GM12891 (cell line): Measurements from ENCODE around the gene MYD88.

Experiments
- DNase-seq: peaks from one replicate; pipeline ENCODE4 v3.0.0; 2011; ENCODE audit warnings: low spot score; ENCODE audit not compliant: insufficient read length
- FAIRE-seq: peaks from 2 replicates; lab custom pipeline; 2011; peaks lifted over from hg19 to GRCh38; lab: Jason Lieb, UNC
- PAX5 ChIP-seq: IDR thresholded peaks from 2 replicates; pipeline ENCODE4 v1.6.1; 2011; ENCODE audit warnings: low read length, moderate library complexity, mild to moderate bottlenecking; ENCODE audit not compliant: insufficient read depth, severe bottlenecking
- POLR2A ChIP-seq: IDR thresholded peaks from 2 replicates; pipeline ENCODE4 v1.6.1; 2011; ENCODE audit warnings: low read depth, low read length, control low read depth
- POLR2AphosphoS5 ChIP-seq: IDR thresholded peaks from 2 replicates; pipeline ENCODE4 v1.6.1; 2011; ENCODE audit warnings: low read depth, low read length, control low read depth
- POU2F2 ChIP-seq: IDR thresholded peaks from 2 replicates; pipeline ENCODE4 v1.6.1; 2011; ENCODE audit warnings: low read depth, mild to moderate bottlenecking, control low read depth, low read length, moderate library complexity
- SPI1 ChIP-seq: IDR thresholded peaks from 2 replicates; pipeline ENCODE4 v1.6.1; 2011; ENCODE audit warnings: low read depth, low read length, control low read depth
- TAF1 ChIP-seq: IDR thresholded peaks from 2 replicates; pipeline ENCODE4 v1.6.1; 2011; ENCODE audit warnings: low read depth, low read length, control low read depth

Gene MYD88

GRCh38 chr3:38118421-38119247 lies 19.8 kb upstream of the MYD88 start:
- DNase-seq (no peak), FAIRE-seq (no peak)
- TF ChIP-seq POU2F2 = no peak
- TF ChIP-seq POLR2AphosphoS5 = no peak
- TF ChIP-seq PAX5 = no peak
- TF ChIP-seq POLR2A = no peak; the same call in 1 of the 2 replicates

- FAIRE-seq (no peak), DNase-seq (no peak)
- TF ChIP-seq PAX5 = no peak
- no peak for TF ChIP-seq TAF1
- no peak for TF ChIP-seq POLR2A
- TF ChIP-seq POLR2AphosphoS5 = no peak
- no peak for TF ChIP-seq SPI1
- TF ChIP-seq POU2F2 = no peak
These were observed 19.3 kb upstream of the MYD88 start for GRCh38 chr3:38119248-38119544.

- TF ChIP-seq POU2F2 (no peak), PAX5 (no peak), POLR2A (no peak), SPI1 (no peak), POLR2AphosphoS5 (no peak; the same call in 1 of the 2 replicates), TAF1 (no peak)
- no peak for DNase-seq
- no peak for FAIRE-seq
These were observed 18.4 kb upstream of the MYD88 start for GRCh38 chr3:38119821-38120692.

- TF ChIP-seq SPI1 = no peak
- TF ChIP-seq PAX5 = no peak
- no peak for TF ChIP-seq POLR2A
- TF ChIP-seq POLR2AphosphoS5 = no peak
- TF ChIP-seq TAF1 = no peak
- no peak for TF ChIP-seq POU2F2
- FAIRE-seq (no peak), DNase-seq (no peak)
These were observed 17.6 kb upstream of the MYD88 start for GRCh38 chr3:38120693-38121450.

- DNase-seq (no peak), FAIRE-seq (no peak)
- no peak for TF ChIP-seq PAX5
- TF ChIP-seq SPI1 = no peak
- TF ChIP-seq POU2F2 = no peak
- TF ChIP-seq TAF1 = no peak
These were observed 17.0 kb upstream of the MYD88 start for GRCh38 chr3:38121451-38121831.

- TF ChIP-seq POLR2AphosphoS5 (no peak), POU2F2 (no peak), PAX5 (no peak), POLR2A (no peak), SPI1 (no peak), TAF1 (no peak)
- DNase-seq (no peak), FAIRE-seq (no peak)
These were observed 16.5 kb upstream of the MYD88 start for GRCh38 chr3:38121832-38122461.

- FAIRE-seq = no peak
- TF ChIP-seq POLR2AphosphoS5 (no peak), SPI1 (no peak), POU2F2 (no peak), TAF1 (no peak), PAX5 (no peak), POLR2A (no peak)
- DNase-seq = no peak
These were observed 15.7 kb upstream of the MYD88 start for GRCh38 chr3:38122712-38123290.

GRCh38 chr3:38124324-38125122 lies 13.9 kb upstream of the MYD88 start:
- no peak for DNase-seq
- no peak for FAIRE-seq
- TF ChIP-seq PAX5 = no peak
- TF ChIP-seq SPI1 = no peak
- TF ChIP-seq POU2F2 = no peak
- no peak for TF ChIP-seq POLR2AphosphoS5
- no peak for TF ChIP-seq POLR2A
- TF ChIP-seq TAF1 = no peak
